T-helper 17 cell (primary cell): ENCODE data around the gene EMC6. TPM values are rescaled to one million over a fixed set of nuclear protein-coding genes. Genes with fewer than 3 reads are reported as not detected.
"Not testable (repeated sequence)": the region's sequence is repeated elsewhere in the genome, so short reads cannot be mapped to it uniquely, and the experiment has no call there.

Experiments used
- ATAC-seq: fragments of 150-1000 bp; cut with Tn5 transposase; 2 replicates; pipeline ENCODE4 v1.10.0; 2021; ENCODE audit warnings: mild to moderate bottlenecking, moderate library complexity
- DNase-seq, 3 donors: peaks; one replicate each; pipeline versions ENCODE4 v3.0.0 to v3.0.0-alpha.2; 2020 to 2021
- H3K9me3 ChIP-seq: one replicate; pipeline ENCODE4 v1.7.0; 2013; ENCODE audit warnings: low read length, mild to moderate bottlenecking; ENCODE audit not compliant: control insufficient read depth, poor library complexity, severe bottlenecking
- H3K27ac Mint-ChIP-seq: one replicate; pipeline ENCODE4 v1.8.0; 2022; ENCODE audit warnings: mild to moderate bottlenecking, moderate library complexity, mixed read lengths
- H3K27me3 Mint-ChIP-seq: one replicate; pipeline ENCODE4 v1.8.0; 2022; ENCODE audit warnings: mixed read lengths
- H3K36me3 Mint-ChIP-seq: one replicate; pipeline ENCODE4 v1.8.0; 2022; ENCODE audit warnings: low read depth, mixed read lengths
- H3K4me1 Mint-ChIP-seq: one replicate; pipeline ENCODE4 v1.8.0; 2022; ENCODE audit warnings: mild to moderate bottlenecking, mixed read lengths
- H3K4me3 Mint-ChIP-seq: one replicate; pipeline ENCODE4 v1.8.0; 2022; ENCODE audit warnings: mild to moderate bottlenecking, moderate library complexity, mixed read lengths
- total RNA-seq, 4 donors: library from RNA in 2 of 4; stranded (reverse) in 2 of 4; gene quantifications; one replicate each; pipeline ENCODE4 v1.2.3 and lab custom pipeline; 2022 to 2026

The EMC6 gene
- total RNA-seq, 2 donors from 2014 or later = 23.0 to 28.7 TPM

GRCh38 chr17:3693829-3694231 is 25.2 kb downstream of the EMC6 start:
- Mint-ChIP-seq H3K36me3 (no peaks in the 10 kb centered on the region), H3K4me3 (peak overlapping the region; percentile 33), H3K27ac (peak overlapping the region; percentile 43), H3K4me1 (peaks cover 12% of the 10 kb centered on the region), H3K27me3 (no peaks in the 10 kb centered on the region)
- H3K9me3 ChIP-seq = no peaks in the 10 kb centered on the region
- DNase-seq (no peak), ATAC-seq (peak; percentile 43)

GRCh38 chr17:3695129-3695722 is 26.6 kb downstream of the EMC6 start:
- H3K27ac Mint-ChIP-seq = peak overlapping the region; percentile 43
- H3K36me3 Mint-ChIP-seq = no peaks in the 10 kb centered on the region
- ATAC-seq = peak; percentile 22
- H3K4me1 Mint-ChIP-seq = peaks cover 12% of the 10 kb centered on the region
- no peaks in the 10 kb centered on the region for H3K27me3 Mint-ChIP-seq
- no peak for DNase-seq
- peak overlapping the region; percentile 91 for H3K4me3 Mint-ChIP-seq
- no peaks in the 10 kb centered on the region for H3K9me3 ChIP-seq

DNA sequence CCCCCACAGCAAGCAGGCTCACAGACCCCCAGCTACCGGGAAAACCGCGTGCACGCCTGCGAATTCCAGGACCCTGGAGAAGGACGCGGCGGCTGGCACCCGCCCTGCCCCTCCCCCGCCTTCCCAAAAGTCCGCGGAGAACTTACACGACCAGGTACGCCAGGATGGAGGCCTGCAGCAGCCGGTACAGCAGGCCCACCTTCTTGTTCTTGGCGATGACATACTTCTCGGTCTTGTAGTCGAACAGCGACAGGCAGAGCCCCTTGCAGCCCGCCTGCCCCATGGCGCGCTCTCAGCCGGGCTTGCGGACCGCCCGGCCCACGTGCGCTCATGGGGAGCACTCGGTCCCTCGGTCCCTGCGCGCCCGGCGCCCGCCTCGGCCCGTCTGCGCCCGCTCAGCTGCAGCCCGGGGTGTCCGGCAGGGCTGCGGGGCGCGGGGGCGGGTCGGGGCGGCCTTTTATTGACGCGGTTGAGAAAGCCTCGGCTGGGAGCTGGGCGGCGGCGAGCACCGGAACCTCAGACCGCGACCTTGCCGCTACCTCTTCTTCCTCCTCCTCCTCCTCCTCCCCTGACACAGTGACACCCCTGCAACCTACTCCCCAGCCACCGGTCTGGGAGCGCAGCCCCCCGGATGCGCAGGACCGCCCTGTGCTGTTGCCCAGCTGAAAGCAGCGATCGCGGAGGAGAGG is 27.3 kb downstream of the EMC6 start, which contains the start of gene P2RX5:
Gene P2RX5, minus strand, starts transcription at position 433 of the 689 bp plus-strand sequence. Its CDS starts 150 bp downstream, at position 283.
- Mint-ChIP-seq H3K36me3 (no peaks in the 10 kb centered on the region), H3K4me1 (peaks cover 12% of the 10 kb centered on the region), H3K27ac (peak within 1 kb of the TSS; percentile 43), H3K27me3 (no peaks in the 10 kb centered on the region), H3K4me3 (peak within 1 kb of the TSS; percentile 91)
- DNase-seq = peak in 1 of 3 donors; percentile 26
- H3K9me3 ChIP-seq = no peaks in the 10 kb centered on the region
- peak; percentile 73 for ATAC-seq

DNA sequence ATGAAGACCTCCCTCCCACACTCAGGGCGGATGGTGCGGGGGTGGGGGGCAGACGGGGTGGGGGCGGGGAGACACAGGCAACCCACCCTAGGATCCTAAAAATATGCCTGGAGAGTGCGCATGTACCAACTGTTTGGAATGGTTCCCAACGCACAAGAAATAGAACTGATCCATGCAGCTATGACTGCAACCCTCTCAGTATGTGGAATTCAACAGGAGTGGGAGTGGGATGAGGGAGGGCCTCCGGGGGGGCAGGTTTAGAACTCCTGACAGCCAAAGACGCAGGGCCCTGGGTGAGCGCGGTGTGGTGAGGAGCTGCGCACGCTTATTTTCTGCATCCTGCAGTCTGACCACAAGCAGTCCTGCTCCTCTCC is 28.5 kb downstream of the EMC6 start:
- H3K9me3 ChIP-seq = no peaks in the 10 kb centered on the region
- no peak for ATAC-seq
- H3K4me1 Mint-ChIP-seq = peaks cover 12% of the 10 kb centered on the region
- peak overlapping the region; percentile 91 for H3K4me3 Mint-ChIP-seq
- H3K27ac Mint-ChIP-seq = no peak overlapping the region
- H3K36me3 Mint-ChIP-seq = no peaks in the 10 kb centered on the region
- H3K27me3 Mint-ChIP-seq = no peaks in the 10 kb centered on the region
- no peak for DNase-seq

DNA sequence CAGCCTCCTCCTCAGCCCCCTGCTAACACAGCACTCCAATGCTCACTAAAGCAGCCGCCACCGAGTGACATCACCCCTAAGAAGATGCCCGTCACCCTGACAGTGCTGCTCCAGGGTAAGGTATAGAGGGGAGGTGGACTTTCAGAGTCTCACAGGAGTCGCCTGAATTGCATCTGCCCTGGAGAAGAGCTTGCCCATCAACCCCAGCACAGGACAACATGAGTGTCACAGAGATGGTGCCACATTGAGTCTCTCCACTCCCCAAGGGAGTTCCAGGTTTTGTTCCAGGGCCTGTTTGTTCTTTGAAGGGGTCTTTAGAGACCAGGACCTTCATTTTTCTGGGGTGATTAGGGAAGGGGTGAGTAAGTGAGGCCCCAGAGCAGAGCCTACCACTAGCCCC is 29.5 kb downstream of the EMC6 start:
- no peak overlapping the region for H3K4me3 Mint-ChIP-seq
- no peaks in the 10 kb centered on the region for H3K9me3 ChIP-seq
- no peak for DNase-seq
- no peak overlapping the region for H3K27ac Mint-ChIP-seq
- no peak for ATAC-seq
- H3K27me3 Mint-ChIP-seq = no peaks in the 10 kb centered on the region
- H3K4me1 Mint-ChIP-seq = peaks cover 12% of the 10 kb centered on the region
- no peaks in the 10 kb centered on the region for H3K36me3 Mint-ChIP-seq

- H3K4me3 Mint-ChIP-seq = no peak overlapping the region
These were observed 31.3 kb downstream of the EMC6 start for GRCh38 chr17:3699951-3700350.

DNA sequence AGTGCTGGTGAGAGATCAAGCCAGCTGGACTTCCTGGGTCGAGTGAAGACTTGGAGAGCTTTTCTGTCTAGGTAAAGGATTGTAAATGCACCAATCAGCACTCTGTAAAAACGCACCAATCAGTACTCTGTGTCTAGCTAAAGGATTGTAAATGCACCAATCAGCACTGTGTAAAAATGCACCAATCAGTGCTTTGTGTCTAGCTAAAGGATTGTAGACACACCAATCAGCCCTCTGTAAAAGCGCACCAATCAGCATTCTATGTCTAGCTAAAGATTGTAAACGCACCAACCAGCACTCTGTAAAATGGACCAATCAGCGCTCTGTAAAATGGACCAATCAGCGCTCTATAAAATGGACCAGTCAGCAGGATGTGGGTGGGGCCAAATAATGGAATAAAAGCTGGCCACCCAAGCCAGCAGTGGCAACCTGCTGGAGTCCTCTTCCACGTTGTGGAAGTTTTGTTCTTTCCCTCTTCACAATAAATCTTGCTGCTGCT is 33.5 kb downstream of the EMC6 start:
- not testable (repeated sequence) for H3K4me1 Mint-ChIP-seq, H3K36me3 Mint-ChIP-seq, H3K9me3 ChIP-seq, H3K27me3 Mint-ChIP-seq, ATAC-seq, H3K4me3 Mint-ChIP-seq, DNase-seq, H3K27ac Mint-ChIP-seq

More at GRCh38 chr17:3699951-3700350, 31.3 kb downstream of the EMC6 start:
- H3K9me3 ChIP-seq = no peaks in the 10 kb centered on the region
- Mint-ChIP-seq H3K36me3 (no peaks in the 10 kb centered on the region), H3K27me3 (no peaks in the 10 kb centered on the region), H3K27ac (no peak overlapping the region), H3K4me1 (peaks cover 3% of the 10 kb centered on the region)
- DNase-seq = no peak
- no peak for ATAC-seq

DNA sequence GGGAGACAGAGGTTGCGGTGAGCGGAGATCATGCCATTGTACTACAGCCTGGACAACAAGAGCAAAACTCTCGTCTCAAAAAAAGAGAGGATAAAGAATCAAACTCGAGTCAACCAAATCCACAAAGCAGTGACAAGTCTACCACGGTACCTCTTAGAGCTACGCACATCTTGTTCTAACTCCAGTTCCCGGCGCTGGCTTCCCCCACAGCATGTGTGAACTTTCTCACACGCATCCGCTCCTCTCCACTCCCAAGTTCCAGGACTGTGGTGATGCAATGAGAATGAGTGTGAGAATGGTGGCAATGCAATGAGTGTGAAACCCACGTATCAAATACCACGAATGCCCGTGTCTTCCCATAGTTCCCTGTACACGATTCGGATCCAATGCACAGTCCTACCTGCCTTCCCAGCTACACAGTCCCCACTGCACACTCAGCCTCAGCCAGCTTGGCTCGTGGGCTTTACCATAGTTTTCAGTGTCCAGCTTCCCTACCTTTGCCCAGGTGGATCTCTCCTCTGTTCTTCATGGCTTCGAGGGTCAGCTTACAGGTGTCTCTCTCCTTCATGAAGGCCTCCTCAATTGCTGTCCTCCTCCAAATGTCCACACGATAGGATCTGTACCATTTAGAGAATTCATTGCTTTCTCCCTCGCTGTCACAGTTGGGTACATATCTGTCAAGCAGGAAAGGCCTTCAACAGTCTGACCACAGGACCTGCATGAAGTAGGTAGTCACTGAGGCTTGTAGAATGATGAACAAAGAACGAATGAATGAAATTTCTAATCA is 36.5 kb downstream of the EMC6 start:
- no peak overlapping the region for H3K27ac Mint-ChIP-seq
- no peaks in the 10 kb centered on the region for H3K27me3 Mint-ChIP-seq
- H3K4me1 Mint-ChIP-seq = peaks cover 5% of the 10 kb centered on the region
- no peak for ATAC-seq
- H3K9me3 ChIP-seq = no peaks in the 10 kb centered on the region
- no peak overlapping the region for H3K4me3 Mint-ChIP-seq
- DNase-seq = no peak
- no peaks in the 10 kb centered on the region for H3K36me3 Mint-ChIP-seq

DNA sequence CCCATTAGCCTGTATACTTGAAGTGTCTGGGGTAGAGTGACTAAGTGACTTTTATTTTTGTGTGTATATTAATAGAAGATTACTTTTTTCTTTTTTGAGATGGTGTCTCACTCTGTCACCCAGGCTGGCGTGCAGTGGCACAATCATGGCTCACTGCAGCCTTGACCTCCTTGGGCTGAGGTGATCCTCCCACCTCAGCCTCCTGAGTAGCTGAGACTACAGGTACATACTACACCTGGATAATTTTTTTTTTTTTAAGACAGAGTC is 37.0 kb downstream of the EMC6 start:
- not testable (repeated sequence) for ATAC-seq, H3K9me3 ChIP-seq, H3K4me3 Mint-ChIP-seq, DNase-seq, H3K36me3 Mint-ChIP-seq, H3K27ac Mint-ChIP-seq, H3K4me1 Mint-ChIP-seq, H3K27me3 Mint-ChIP-seq

- no peaks in the 10 kb centered on the region for H3K9me3 ChIP-seq
- no peaks in the 10 kb centered on the region for H3K27me3 Mint-ChIP-seq
- no peak overlapping the region for H3K4me3 Mint-ChIP-seq
- no peak overlapping the region for H3K27ac Mint-ChIP-seq
- no peaks in the 10 kb centered on the region for H3K36me3 Mint-ChIP-seq
- DNase-seq = no peak
- ATAC-seq = no peak
- H3K4me1 Mint-ChIP-seq = peaks cover 21% of the 10 kb centered on the region
These were observed 39.8 kb downstream of the EMC6 start for GRCh38 chr17:3708366-3708765.

- no peaks in the 10 kb centered on the region for H3K9me3 ChIP-seq
- H3K27ac Mint-ChIP-seq = peak overlapping the region; percentile 76
- no peaks in the 10 kb centered on the region for H3K27me3 Mint-ChIP-seq
- peaks cover 27% of the 10 kb centered on the region for H3K4me1 Mint-ChIP-seq
- H3K36me3 Mint-ChIP-seq = peaks cover 4% of the 10 kb centered on the region
- DNase-seq (peak in 2 of 3 donors; percentile 40 to 50), ATAC-seq (peak; percentile 97)
- H3K4me3 Mint-ChIP-seq = peak overlapping the region; percentile 26
These were observed 42.4 kb downstream of the EMC6 start for GRCh38 chr17:3710951-3711383.

GRCh38 chr17:3712811-3713463 is 44.3 kb downstream of the EMC6 start:
- ATAC-seq = no peak
- H3K27me3 Mint-ChIP-seq = no peaks in the 10 kb centered on the region
- no peak for DNase-seq
- peaks cover 27% of the 10 kb centered on the region for H3K4me1 Mint-ChIP-seq
- no peaks in the 10 kb centered on the region for H3K9me3 ChIP-seq
- peak overlapping the region; percentile 76 for H3K27ac Mint-ChIP-seq
- peaks cover 4% of the 10 kb centered on the region for H3K36me3 Mint-ChIP-seq
- peak overlapping the region; percentile 68 for H3K4me3 Mint-ChIP-seq

DNA sequence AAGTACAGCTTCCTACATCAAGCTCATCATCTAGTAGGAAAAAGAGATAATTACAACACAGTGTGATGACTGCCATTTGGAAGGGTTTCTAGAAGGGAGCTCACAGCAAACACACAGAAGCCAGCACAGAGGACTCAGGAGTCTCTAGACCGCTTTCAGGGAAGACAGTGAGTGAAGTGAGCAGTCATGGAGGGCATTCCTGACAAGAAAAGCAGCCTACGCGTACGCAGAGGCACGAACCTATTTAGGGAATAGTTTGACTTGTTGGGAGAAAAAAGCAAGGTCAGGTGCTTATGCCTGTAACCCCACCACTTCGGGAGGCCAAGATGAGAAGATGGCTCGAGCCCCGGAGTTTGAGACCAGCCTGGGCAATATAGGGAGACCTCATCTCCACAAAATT is 46.7 kb downstream of the EMC6 start:
- H3K27me3 Mint-ChIP-seq = no peaks in the 10 kb centered on the region
- peaks cover 22% of the 10 kb centered on the region for H3K4me1 Mint-ChIP-seq
- DNase-seq (no peak), ATAC-seq (no peak)
- peaks cover 4% of the 10 kb centered on the region for H3K36me3 Mint-ChIP-seq
- H3K27ac Mint-ChIP-seq = peak overlapping the region; percentile 14
- no peaks in the 10 kb centered on the region for H3K9me3 ChIP-seq
- H3K4me3 Mint-ChIP-seq = no peak overlapping the region
